HEK293 (cell line): ENCODE data around the gene CSNK1G1.

Source experiments
- CTCF ChIA-PET: fragments of 350-600 bp; formaldehyde crosslinking; extraction: SDS; loops from one replicate; lab custom pipeline; 2021; ENCODE audit warnings: antibody characterized with exemption; lab: Yijun Ruan, JAX
- POLR2A ChIA-PET: fragments of 300-600 bp; formaldehyde crosslinking; extraction: SDS; loops from one replicate; lab custom pipeline; 2020; ENCODE audit warnings: antibody characterized with exemption, inconsistent platforms; lab: Yijun Ruan, JAX
- H3K27ac ChIP-seq: fragments of 200-500 bp; sonication (Bioruptor generic); 2 replicates; pipeline ENCODE4 v1.5.1; 2014; ENCODE audit warnings: low read depth, low read length, control low read depth, inconsistent platforms; ENCODE audit errors: extremely low read depth
- H3K36me3 ChIP-seq, 2 experiments: fragments of 200-500 bp in 1 of 2; sonication (Bioruptor generic) in 1 of 2; 1 replicate in 1 of 2; 2 replicates in 1 of 2; pipeline ENCODE4 v1.5.1; 2014 to 2017; ENCODE audit warnings: inconsistent platforms in 2 of 2, low read length in 2 of 2; ENCODE audit not compliant: control insufficient read depth in 2 of 2, insufficient read depth in 1 of 2
- H3K4me1 ChIP-seq: fragments of 200-500 bp; sonication (Bioruptor generic); 2 replicates; pipeline ENCODE4 v1.5.1; 2014; ENCODE audit warnings: mild to moderate bottlenecking, low read length, inconsistent platforms; ENCODE audit not compliant: control insufficient read depth, insufficient read depth
- H3K4me3 ChIP-seq: 2 replicates; pipeline ENCODE4 v1.5.1; 2011; ENCODE audit warnings: low read depth, mild to moderate bottlenecking, control low read depth, low read length, moderate library complexity
- H3K9me3 ChIP-seq: fragments of 200-500 bp; sonication (Bioruptor generic); 2 replicates; pipeline ENCODE4 v1.5.1; 2014; ENCODE audit warnings: low read depth, low read length, inconsistent platforms; ENCODE audit not compliant: control insufficient read depth, insufficient read depth
- KLF10 ChIP-seq: fragments of 450-650 bp; IDR thresholded peaks from 2 replicates; pipeline ENCODE4 v1.5.1; 2018; ENCODE audit warnings: missing biosample characterization, mild to moderate bottlenecking, missing genetic modification characterization
- MEIS1 ChIP-seq: sonication (generic); formaldehyde crosslinking; IDR thresholded peaks from 2 replicates; pipeline ENCODE4 v1.8.1; 2022; ENCODE audit warnings: missing genetic modification reagents, mild to moderate bottlenecking, borderline replicate concordance
- SCRT2 ChIP-seq: fragments of 450-650 bp; formaldehyde crosslinking; IDR thresholded peaks from 2 replicates; pipeline ENCODE4 v1.5.1; 2016; ENCODE audit warnings: missing biosample characterization, missing genetic modification characterization
- ZBTB8A ChIP-seq: fragments of 450-650 bp; formaldehyde crosslinking; IDR thresholded peaks from 2 replicates; pipeline ENCODE4 v1.5.1; 2016; ENCODE audit warnings: missing biosample characterization, missing genetic modification characterization
- ZFP69B ChIP-seq: fragments of 450-650 bp; formaldehyde crosslinking; IDR thresholded peaks from 2 replicates; pipeline ENCODE4 v1.5.1; 2016; ENCODE audit warnings: missing biosample characterization, missing genetic modification characterization
- ZIC2 ChIP-seq: fragments of 450-650 bp; formaldehyde crosslinking; IDR thresholded peaks from 2 replicates; pipeline ENCODE4 v1.5.1; 2016; ENCODE audit warnings: missing biosample characterization, missing genetic modification characterization
- ZNF221 ChIP-seq: fragments of 450-650 bp; formaldehyde crosslinking; IDR thresholded peaks from 2 replicates; pipeline ENCODE4 v1.5.1; 2017; ENCODE audit warnings: missing biosample characterization, missing genetic modification characterization, borderline replicate concordance
- ZNF223 ChIP-seq: fragments of 450-650 bp; formaldehyde crosslinking; IDR thresholded peaks from 2 replicates; pipeline ENCODE4 v1.5.1; 2016; ENCODE audit warnings: missing biosample characterization, missing genetic modification characterization
- ZNF239 ChIP-seq: fragments of 450-650 bp; formaldehyde crosslinking; IDR thresholded peaks from 2 replicates; pipeline ENCODE4 v1.5.1; 2016; ENCODE audit warnings: missing biosample characterization, missing genetic modification characterization
- ZNF302 ChIP-seq: fragments of 450-650 bp; formaldehyde crosslinking; IDR thresholded peaks from 2 replicates; pipeline ENCODE4 v1.5.1; 2016; ENCODE audit warnings: missing biosample characterization, missing genetic modification characterization, low read depth
- ZSCAN16 ChIP-seq: fragments of 450-650 bp; formaldehyde crosslinking; IDR thresholded peaks from 2 replicates; pipeline ENCODE4 v1.5.1; 2016; ENCODE audit warnings: missing biosample characterization, missing genetic modification characterization
- TF ChIP-seq, protein P1 (sequence below): fragments of 450-650 bp; IDR thresholded peaks from 2 replicates; pipeline ENCODE4 v1.5.1; 2018; ENCODE audit warnings: missing biosample characterization, mild to moderate bottlenecking, missing genetic modification characterization
- TF ChIP-seq, protein P2 (sequence below): fragments of 450-650 bp; formaldehyde crosslinking; IDR thresholded peaks from 2 replicates; pipeline ENCODE4 v1.5.1; 2016; ENCODE audit warnings: missing biosample characterization, missing genetic modification characterization
- TF ChIP-seq, protein P3 (sequence below): fragments of 450-650 bp; formaldehyde crosslinking; IDR thresholded peaks from 2 replicates; pipeline ENCODE4 v1.5.1; 2016; ENCODE audit warnings: missing biosample characterization, missing genetic modification characterization
- TF ChIP-seq, protein P4 (sequence below): fragments of 450-650 bp; formaldehyde crosslinking; IDR thresholded peaks from 2 replicates; pipeline ENCODE4 v1.5.1; 2017; ENCODE audit warnings: missing biosample characterization, missing genetic modification characterization

Gene CSNK1G1

DNA sequence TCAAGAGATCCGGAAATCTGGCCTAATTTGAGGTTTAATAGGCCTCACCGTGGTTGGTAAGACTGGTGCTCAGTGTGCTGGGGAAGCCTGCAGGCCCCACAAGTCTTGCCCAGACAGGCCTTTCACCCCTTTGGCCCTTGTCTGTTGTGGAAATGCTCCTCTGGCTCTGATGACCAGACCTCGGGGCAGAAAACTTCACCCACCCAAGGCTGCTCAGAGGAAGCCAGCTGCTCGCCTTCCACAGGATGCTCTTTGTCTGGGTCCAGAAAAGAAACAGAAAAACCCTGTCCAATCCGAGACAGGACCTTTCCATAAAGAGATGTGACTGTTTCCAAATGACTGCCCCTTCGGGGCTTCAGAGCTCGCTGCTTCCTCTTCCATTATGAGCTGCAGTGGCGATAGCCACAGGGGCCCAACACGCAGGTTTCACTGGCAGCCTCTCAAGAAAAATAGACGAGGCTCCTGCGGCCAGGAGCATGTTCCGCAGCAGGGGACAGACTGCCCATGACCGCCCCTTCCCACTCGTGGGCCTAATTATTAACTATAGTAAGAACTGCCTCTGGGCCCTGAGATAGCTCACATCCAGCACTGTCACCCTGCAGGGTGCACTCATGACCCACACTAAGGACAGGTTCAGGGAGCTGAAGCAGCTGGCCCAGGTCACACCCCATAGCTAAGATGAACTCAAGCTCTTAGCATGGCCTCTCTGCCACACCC lies 211.2 kb downstream of the CSNK1G1 start:
- TF ChIP-seq ZSCAN16 (tag by site-specific recombination) (no peak), ZIC2 (tag by site-specific recombination) (peak; percentile 50; the same call in 1 of the 2 replicates)
- TF ChIP-seq, protein P1, sequence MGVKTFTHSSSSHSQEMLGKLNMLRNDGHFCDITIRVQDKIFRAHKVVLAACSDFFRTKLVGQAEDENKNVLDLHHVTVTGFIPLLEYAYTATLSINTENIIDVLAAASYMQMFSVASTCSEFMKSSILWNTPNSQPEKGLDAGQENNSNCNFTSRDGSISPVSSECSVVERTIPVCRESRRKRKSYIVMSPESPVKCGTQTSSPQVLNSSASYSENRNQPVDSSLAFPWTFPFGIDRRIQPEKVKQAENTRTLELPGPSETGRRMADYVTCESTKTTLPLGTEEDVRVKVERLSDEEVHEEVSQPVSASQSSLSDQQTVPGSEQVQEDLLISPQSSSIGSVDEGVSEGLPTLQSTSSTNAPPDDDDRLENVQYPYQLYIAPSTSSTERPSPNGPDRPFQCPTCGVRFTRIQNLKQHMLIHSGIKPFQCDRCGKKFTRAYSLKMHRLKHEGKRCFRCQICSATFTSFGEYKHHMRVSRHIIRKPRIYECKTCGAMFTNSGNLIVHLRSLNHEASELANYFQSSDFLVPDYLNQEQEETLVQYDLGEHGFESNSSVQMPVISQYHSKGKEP (tag by site-specific recombination), result 0 out of 2 replicates have a peak, but pooled peaks have one; percentile 23
- ChIA-PET POLR2A (interaction anchor here (1.3 kb wide), 1 partner anchor 51 kb away, joined by 3 read pairs; the partner anchor contains the start of gene CIAO2A), CTCF (interaction anchor here (2.3 kb wide), 1 partner anchor 9 kb away, joined by 8 read pairs; no protein-coding TSS in a partner anchor)

DNA sequence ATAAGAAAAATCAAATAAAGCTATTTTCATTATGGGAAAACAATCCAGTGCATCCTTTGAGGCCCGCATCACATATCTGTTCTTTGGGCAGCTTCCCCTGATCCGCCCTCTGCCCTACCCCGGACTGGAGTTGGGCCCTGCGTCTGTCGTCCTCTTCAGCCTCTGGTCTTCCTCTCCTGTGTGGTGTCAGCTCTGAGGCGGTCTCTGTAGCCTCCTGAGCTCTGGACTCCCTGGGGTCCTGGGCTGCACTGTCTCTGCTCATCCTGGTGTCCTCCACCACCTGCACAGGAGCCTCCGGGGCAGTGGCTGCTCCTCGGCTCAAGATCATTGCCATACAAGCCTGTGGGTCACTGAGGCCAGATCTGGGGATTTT lies 211.8 kb downstream of the CSNK1G1 start:
- Histone ChIP-seq H3K9me3 (no peaks in the 10 kb centered on the region), H3K36me3 (peaks cover 0 to 18% of the 10 kb centered on the region in 2 experiments; a peak in 1 of 3 replicates), H3K4me1 (no peaks in the 10 kb centered on the region; the same call in 1 of the 2 replicates), H3K27ac (no peak overlapping the region), H3K4me3 (no peak overlapping the region)
- TF ChIP-seq, protein P2, sequence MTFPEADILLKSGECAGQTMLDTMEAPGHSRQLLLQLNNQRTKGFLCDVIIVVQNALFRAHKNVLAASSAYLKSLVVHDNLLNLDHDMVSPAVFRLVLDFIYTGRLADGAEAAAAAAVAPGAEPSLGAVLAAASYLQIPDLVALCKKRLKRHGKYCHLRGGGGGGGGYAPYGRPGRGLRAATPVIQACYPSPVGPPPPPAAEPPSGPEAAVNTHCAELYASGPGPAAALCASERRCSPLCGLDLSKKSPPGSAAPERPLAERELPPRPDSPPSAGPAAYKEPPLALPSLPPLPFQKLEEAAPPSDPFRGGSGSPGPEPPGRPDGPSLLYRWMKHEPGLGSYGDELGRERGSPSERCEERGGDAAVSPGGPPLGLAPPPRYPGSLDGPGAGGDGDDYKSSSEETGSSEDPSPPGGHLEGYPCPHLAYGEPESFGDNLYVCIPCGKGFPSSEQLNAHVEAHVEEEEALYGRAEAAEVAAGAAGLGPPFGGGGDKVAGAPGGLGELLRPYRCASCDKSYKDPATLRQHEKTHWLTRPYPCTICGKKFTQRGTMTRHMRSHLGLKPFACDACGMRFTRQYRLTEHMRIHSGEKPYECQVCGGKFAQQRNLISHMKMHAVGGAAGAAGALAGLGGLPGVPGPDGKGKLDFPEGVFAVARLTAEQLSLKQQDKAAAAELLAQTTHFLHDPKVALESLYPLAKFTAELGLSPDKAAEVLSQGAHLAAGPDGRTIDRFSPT (tag by site-specific recombination), result no peak
- TF ChIP-seq ZBTB8A (tag by site-specific recombination) (no peak), KLF10 (tag by site-specific recombination) (no peak), ZNF223 (tag by site-specific recombination) (no peak), ZNF239 (tag by site-specific recombination) (no peak)
- ChIA-PET CTCF (interaction anchor here (2.3 kb wide), 1 partner anchor 9 kb away, joined by 8 read pairs; no protein-coding TSS in a partner anchor), POLR2A (interaction anchor here (1.3 kb wide), 1 partner anchor 50 kb away, joined by 3 read pairs; the partner anchor contains the start of gene CIAO2A)

More for the DNA sequence above, 211.2 kb downstream of the CSNK1G1 start:
- no peak overlapping the region for H3K27ac ChIP-seq
- no peak overlapping the region for H3K4me3 ChIP-seq
- no peaks in the 10 kb centered on the region; the same call in 1 of the 2 replicates for H3K4me1 ChIP-seq
- H3K9me3 ChIP-seq, result no peaks in the 10 kb centered on the region
- H3K36me3 ChIP-seq, result peaks cover 0 to 18% of the 10 kb centered on the region in 2 experiments; a peak in 1 of 3 replicates

DNA sequence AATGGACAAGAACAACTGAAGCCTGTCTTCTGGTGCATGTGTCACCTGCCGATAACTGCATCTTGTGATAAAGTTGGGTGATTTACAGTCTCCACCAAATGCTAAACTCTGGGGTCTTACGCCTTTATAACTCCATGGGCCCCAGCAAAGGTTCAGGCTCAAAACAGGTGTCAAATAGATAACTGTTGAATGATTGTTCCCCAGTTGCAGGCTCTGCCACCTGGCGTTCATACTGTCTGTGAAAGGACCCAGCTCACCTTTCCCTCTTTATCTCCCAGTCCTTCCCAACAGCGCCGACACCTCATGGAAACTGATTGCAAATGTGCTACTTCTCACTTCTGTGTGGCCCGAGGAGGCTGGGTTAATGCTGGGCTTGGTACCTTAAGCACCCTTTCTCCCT lies 212.7 kb downstream of the CSNK1G1 start:
- Histone ChIP-seq H3K4me3 (no peak overlapping the region), H3K27ac (no peak overlapping the region), H3K36me3 (peaks cover 0 to 24% of the 10 kb centered on the region in 2 experiments; a peak in 1 of 3 replicates), H3K9me3 (no peaks in the 10 kb centered on the region), H3K4me1 (no peaks in the 10 kb centered on the region; the same call in 1 of the 2 replicates)
- CTCF ChIA-PET, result interaction anchor here (2.3 kb wide), 1 partner anchor 10 kb away, joined by 8 read pairs; no protein-coding TSS in a partner anchor
- POLR2A ChIA-PET, result no interaction called here
- TF ChIP-seq ZFP69B (tag by site-specific recombination), result no peak
- TF ChIP-seq SCRT2 (tag by site-specific recombination), result peak; percentile 27; the same call in 1 of the 2 replicates

DNA sequence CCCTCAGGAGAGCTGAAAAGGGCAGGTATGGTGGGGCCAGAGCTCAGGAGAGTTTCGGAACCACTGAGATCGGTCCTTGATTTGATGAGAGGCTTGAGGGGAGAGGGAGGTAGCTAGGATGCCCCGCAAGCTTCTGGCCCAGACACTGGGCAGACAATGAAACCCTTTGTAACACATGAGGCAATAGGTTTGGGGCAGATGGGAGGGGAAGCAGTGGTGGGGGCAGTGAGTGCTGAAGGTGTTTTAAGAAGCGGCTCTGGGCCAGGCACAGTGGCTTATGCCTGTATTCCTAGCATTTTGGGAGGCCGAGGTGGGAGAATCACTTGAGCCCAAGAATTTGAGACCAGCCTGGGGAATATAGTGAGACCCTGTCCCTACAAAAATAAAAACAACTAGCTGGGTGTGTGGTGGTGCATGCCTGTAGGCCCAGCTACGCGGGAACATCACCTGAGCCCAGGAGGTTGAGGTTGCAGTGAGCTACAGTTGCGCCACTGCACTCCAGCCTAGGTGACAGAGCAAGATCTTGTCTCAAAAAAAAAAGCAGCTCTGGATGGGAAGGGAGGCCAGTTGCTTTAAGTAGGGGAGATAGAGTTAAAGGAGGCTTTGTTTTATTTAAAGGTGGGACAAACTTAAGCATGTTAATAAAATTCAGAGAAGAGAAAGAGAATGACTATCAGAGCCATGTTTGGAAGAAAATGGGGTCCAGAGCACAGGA lies 214.0 kb downstream of the CSNK1G1 start:
- ChIA-PET CTCF (interaction anchor here (0.7 kb wide), 1 partner anchor 69 kb away, joined by 3 read pairs; no protein-coding TSS in a partner anchor), POLR2A (no interaction called here)
- no peak overlapping the region for H3K4me3 ChIP-seq
- no peaks in the 10 kb centered on the region; the same call in 1 of the 2 replicates for H3K4me1 ChIP-seq
- no peak overlapping the region for H3K27ac ChIP-seq
- H3K9me3 ChIP-seq, result no peaks in the 10 kb centered on the region
- peaks cover 0 to 36% of the 10 kb centered on the region in 2 experiments; a peak in 1 of 3 replicates for H3K36me3 ChIP-seq
- TF ChIP-seq, protein P3, sequence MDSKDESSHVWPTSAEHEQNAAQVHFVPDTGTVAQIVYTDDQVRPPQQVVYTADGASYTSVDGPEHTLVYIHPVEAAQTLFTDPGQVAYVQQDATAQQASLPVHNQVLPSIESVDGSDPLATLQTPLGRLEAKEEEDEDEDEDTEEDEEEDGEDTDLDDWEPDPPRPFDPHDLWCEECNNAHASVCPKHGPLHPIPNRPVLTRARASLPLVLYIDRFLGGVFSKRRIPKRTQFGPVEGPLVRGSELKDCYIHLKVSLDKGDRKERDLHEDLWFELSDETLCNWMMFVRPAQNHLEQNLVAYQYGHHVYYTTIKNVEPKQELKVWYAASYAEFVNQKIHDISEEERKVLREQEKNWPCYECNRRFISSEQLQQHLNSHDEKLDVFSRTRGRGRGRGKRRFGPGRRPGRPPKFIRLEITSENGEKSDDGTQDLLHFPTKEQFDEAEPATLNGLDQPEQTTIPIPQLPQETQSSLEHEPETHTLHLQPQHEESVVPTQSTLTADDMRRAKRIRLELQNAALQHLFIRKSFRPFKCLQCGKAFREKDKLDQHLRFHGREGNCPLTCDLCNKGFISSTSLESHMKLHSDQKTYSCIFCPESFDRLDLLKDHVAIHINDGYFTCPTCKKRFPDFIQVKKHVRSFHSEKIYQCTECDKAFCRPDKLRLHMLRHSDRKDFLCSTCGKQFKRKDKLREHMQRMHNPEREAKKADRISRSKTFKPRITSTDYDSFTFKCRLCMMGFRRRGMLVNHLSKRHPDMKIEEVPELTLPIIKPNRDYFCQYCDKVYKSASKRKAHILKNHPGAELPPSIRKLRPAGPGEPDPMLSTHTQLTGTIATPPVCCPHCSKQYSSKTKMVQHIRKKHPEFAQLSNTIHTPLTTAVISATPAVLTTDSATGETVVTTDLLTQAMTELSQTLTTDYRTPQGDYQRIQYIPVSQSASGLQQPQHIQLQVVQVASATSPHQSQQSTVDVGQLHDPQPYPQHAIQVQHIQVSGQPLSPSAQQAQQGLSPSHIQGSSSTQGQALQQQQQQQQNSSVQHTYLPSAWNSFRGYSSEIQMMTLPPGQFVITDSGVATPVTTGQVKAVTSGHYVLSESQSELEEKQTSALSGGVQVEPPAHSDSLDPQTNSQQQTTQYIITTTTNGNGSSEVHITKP, result no peak
- TF ChIP-seq ZNF302 (tag by site-specific recombination) (no peak), ZNF221 (no peak), MEIS1 (CRISPR knock-in tag) (no peak)
- TF ChIP-seq, protein P4, sequence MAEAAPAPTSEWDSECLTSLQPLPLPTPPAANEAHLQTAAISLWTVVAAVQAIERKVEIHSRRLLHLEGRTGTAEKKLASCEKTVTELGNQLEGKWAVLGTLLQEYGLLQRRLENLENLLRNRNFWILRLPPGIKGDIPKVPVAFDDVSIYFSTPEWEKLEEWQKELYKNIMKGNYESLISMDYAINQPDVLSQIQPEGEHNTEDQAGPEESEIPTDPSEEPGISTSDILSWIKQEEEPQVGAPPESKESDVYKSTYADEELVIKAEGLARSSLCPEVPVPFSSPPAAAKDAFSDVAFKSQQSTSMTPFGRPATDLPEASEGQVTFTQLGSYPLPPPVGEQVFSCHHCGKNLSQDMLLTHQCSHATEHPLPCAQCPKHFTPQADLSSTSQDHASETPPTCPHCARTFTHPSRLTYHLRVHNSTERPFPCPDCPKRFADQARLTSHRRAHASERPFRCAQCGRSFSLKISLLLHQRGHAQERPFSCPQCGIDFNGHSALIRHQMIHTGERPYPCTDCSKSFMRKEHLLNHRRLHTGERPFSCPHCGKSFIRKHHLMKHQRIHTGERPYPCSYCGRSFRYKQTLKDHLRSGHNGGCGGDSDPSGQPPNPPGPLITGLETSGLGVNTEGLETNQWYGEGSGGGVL, result no peak
